Glomerular endothelial cell (primary cell): ENCODE results near the gene TRAM2. TPM values are rescaled to one million over a fixed set of nuclear protein-coding genes. Genes with fewer than 3 reads are reported as not detected.

Experiments used
- DNase-seq: peaks from one replicate; pipeline ENCODE4 v3.0.0-alpha.2; 2011; ENCODE audit warnings: low read depth, low spot score; ENCODE audit errors: extremely low read depth
- total RNA-seq: library from RNA; depleted of rRNA; stranded (reverse); fragments of >200 nt; gene quantifications from 2 replicates; pipeline ENCODE4 v1.2.3, GENCODE V29; 2015

Gene TRAM2
- total RNA-seq, 1 donor from 2014 or later, result 99.0 TPM

DNA sequence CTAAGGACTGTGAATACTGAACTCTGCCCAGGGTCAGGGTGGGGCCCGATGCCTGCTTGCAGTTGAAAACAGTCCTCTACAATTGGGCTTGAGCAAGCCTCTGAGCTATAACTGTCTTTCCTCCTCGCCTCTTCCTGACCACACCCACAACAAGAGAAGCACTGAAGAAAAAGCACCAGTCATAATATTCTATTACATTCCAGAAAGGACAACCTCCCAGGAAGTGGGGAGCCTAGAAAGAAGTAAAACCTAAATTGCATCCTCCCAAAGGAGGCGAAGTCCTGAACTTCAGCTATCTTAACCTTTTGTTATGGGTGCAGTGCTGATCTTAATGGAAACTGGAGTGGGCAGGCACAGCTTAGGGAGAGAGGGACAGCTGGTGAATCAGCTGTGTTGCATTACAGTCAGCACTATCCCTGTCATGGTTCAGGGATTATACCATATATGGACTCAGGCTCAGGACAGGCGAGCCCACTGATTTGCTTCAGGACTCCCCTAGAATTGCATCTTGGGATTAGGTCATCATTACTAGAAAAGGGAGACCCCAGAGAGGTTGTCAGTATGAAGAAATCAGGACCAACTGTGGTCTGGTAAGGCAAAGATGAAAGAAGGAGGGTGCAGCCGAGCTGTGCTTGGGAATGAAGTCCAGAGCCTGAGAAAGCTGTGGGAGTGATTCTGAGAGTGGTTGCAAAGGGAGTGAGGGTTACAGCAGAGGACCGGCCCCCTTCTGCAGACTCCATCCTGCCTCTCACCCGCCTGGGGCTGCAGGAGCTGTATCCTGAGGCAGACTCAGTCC is 18.3 kb upstream of the TRAM2 start:
- no peak for DNase-seq

DNA sequence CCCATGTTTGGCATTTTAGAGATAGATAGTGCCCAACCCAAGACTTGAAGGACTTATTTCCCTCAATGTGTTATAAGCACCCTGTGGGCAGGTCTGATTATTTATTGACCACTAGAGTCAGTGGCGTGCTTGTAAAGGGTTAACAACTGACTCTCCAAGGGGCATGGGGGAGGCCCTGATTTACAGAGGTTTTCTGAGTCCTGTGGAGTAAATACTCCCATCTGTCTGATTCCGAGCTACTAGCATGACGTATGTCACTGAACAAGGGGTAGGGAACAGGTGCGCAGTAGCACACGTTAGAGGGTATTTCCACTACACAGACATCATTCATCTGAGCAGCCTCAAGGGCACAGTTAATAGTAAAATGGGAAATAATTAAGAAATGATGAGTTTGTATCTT is 17.4 kb upstream of the TRAM2 start:
- DNase-seq, result no peak

DNA sequence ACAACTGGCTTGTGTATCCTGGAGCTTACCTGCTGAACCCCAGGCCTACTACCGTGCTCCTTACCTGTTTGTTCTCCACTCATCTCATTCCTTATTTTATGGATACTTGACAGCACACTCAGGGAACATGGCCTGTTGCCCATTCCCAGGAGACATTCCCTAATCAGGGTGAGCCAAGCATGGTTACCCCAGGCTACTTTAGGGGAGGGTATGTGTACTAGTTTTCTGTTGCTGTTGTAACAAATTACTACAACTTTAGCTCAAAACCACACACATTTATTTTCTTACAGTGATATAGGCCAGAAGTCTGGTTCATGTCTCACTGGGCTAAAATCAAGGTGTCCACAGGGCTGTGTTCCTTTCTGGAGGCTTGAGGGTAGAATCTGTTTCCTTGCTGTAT is 15.0 kb upstream of the TRAM2 start:
- DNase-seq, result no peak

DNA sequence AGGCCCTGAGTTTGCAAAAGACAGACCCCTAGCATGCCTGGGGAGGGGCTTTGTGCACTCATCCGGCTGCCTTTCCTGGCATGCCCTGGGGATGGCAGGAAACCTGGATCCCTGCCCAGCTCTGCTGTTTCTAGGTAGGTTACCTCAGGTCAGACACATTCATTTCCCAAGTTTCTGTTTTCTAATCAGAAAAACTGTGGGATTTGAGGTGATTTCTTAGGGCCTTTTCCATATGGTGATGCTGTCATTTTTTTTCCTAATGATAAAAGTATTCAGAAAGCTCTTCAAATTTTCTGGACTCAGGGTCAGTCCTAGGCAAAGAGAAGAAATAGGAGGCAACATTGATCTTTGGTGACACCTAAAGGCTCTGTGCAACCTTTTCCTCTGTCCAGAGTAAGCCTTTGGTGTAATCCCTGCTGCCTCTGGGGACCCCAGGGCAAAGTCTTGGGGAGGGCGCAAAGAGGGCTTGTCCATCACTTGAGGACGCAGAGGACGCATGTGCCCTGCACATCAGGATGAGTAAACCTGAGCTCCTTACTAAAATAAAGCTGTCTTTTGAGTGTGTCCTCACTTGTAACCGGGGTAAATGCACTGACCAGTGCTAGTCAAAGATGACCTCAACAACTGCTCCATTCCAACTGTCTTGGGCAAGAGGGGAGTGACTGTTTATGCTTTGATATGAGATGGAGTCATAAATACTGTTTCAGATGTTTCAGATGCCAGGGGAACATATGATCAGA is 13.5 kb upstream of the TRAM2 start:
- DNase-seq, result no peak

DNA sequence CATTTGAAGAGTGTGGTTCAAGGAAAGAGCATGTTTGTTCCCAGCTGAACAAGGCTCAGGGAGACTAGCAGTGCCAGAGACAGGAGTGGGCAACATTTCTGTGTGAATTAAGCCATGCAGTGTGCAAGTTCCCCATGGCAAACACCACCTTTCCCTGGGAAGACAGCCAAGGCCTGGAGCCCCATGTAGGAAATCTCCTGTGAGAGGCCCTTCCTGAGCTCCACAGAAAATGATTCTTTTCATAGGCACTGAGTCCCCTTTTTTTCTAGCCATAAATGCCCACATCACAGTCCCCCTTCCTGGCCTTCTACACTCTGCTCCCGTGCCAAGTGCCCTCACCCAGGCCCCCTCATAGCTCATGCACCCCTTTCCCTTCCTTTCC is 11.8 kb upstream of the TRAM2 start:
- DNase-seq, result no peak

DNA sequence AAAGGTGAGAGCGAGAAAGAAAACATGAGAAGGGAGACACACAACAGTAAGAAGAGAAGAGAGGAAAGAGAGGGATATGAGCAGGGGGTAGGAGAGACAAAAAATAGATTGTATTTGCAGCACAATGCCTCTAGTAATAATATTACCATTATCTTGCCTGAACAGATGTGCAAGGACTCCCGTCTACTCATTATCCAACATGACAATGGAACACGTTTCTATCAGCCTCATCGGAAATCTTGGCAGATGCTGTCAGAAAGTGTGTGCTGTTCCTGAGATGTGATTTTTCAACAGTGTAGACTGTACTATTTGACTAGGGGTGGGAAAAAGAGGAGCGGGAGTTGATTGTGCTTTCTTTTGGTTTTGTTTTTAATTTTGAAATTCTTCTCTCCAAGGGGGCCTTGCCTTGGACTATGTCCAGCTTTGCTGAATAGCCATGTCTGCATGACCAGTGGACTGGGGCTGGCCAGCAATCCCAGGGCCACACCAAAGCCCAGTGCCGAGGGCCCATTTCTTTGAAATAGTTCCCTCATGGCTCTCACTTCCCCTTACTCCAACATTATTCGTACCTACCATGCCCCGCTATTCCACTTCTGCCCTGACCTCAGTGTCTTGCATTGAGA is 11.3 kb upstream of the TRAM2 start:
- DNase-seq, result no peak

DNA sequence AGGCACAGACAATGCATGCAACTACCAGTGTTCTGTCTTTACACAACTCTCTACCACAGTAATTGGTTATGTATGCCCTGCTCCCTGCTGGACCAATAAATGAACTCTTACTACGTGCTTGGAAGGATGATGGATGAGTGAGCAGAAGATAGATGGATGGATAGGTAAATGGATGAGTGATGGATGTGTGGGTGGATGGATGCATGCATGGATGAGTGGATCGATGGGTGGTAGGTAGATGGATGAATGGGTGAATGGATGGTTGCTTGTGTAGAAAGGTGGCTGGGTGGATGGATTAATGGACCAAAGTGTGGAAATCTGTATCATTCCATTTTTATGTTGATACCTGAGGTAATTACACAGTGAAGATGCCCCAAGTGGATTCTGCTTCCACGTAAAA is 10.1 kb upstream of the TRAM2 start:
- no peak for DNase-seq

DNA sequence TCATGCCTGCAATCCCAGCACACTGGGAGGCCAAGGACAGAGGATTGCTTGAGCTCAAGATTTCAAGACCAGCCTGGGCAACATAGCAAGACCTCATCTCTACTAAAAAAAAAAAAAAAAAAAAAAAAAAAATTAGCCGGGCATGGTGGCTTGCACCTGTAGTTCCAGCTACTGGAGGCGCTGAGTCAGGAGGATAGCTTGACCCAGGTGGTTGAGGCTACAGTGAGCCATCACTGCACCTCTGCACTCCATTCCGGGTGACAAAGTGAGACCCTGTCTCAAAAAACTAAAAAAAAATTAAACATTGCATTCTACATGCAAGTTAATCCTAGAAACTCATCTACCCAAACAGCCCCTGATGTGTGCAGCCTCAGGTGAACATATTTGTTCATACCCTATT is 7.3 kb upstream of the TRAM2 start:
- no peak for DNase-seq

DNA sequence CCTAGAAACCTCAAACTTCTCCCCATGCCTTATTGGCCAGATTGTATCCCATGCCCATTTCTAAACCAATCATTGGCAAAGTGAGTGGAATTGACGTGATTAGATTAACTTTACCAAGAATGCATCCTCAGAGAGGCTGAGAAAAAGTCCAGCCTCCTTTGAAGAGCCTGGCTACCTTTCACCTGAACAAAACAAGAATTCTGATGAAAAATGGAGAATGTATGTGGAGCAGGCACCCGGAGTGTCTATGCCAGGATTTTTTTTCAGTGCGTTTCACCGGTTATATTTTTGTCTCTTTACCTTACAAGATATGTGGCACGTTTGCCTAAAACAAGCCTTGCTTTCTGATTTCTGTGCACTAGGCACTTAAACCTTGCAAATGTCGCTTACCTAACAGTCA is 6.1 kb upstream of the TRAM2 start:
- DNase-seq, result no peak

DNA sequence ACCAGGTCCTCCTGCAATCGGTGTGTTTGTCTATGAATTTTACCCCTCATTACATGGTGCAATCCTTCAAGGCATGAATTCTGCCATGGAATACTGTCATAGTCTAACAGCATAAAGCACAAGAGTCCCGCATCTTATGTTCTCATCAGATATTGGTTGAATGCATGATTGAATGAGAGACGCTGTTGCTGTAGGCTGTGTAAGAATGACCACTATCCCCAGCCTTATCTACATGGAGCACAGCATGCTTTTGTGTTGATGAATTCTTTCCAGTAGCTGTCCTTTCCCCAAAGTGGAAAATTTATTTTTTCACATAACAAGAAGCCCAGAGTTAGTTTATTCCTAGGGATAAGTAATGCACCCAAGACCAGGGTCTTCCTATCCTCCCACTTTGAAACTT is 5.6 kb upstream of the TRAM2 start:
- DNase-seq, result no peak

DNA sequence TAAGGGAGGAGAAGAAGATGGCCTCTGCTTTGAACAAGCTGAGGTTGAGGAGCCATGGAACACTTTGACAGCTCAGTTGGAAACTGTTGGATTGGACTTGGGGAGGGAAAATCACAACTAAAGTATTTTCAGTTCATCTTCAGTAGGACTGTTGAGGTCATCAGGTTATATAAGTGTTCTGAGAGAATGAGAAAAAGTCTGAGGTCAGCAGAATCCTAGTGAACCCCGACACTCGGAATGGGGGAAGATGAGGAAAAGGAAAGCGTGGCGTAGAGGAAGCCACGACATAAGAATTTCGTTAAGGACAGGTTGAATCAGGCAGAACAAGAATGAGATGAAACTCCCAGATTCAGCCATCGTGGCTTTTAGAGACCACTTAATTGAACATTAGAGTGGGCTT is 4.0 kb upstream of the TRAM2 start:
- no peak for DNase-seq

DNA sequence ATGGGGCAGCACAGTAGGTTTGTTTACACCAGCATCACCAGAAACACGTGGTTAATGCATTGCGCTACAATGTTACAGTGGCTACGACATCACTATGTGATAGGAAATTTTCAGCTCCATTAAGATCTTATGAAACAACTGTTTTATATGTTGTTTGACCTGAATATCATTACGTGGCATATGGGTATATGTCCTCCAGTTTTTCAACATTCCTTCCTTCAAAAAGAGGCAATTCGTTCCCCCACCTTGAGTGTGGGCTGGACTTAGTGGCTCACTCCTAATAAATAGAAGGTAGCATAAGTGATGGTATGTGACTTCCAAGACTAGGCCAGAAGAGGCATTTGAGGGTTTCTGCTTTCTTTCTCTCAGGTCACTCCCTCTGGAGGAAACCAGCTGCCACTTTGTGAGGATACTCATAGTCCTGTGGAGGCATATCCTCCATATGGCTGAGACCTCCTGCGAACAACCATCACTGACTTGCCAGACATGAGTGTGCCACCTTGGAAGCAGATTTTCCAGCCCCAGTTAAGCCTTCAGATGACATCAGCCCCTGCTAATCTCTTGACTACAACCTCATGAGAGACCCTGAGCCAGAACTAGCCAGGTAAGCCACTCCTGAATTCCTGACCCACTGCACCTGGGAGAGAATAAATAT is 2.3 kb upstream of the TRAM2 start:
- no peak for DNase-seq

DNA sequence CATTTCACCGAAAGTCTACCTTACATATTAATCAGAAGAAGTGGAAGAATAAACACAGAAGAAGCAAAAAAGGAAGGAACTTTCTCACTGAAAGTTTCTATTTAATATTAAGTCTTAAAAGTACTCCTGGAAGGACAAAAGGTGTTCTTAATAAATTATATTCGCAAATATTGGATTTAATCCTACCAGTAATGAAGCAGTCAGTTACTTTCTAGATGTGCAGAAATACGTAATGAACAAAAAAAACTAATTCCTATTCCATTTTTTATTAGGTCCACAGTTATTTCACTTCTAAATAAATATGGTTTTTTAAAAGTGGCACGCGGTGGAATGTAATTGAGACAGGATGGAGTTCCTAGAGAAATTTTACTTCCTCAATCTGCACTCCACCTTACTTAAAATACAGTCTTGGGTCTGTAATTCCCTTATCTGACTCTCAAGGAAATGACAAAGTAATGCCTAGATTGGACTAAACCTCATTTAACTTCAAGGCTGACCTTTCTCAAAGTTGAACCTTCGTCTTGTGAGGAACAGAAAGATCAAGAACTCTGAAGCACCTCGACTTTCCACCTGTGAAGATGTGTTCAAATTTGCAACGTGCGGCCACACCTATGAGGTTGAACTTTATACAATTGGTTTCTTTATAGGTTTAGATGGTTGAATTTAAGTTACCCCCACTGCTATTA is 1.1 kb upstream of the TRAM2 start:
- DNase-seq, result no peak

DNA sequence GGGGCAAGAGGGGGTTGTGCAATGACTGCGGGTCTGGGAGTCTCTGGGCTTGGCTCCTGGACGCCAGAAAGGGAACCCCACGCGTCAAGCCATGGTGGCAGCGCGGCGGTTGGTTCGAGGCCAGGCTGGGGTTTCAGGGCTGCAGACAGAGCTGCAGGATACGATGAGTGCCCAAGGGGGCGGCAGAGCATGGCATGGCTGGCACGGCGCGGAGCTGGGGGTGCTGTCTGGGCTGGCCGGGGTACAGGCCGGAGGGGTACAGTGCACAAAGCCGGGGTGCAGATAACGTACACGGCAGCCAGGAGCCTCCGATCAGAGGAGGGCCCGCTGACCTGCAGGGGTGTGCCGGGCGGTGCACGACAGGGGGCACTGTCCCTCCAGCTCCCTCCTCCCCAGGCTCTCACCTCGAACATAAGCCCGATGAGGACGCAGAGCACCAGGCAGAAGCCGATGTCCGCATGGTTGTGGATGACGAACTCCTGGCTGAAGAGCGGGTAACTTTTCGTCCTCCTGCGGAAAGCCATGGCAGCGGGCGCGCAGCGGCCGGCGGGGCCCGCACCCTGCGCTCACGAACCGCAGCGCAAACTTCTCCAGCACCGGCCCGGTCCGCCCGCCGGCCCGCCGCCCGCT is 353 bp downstream of the TRAM2 start:
- DNase-seq, result no peak

DNA sequence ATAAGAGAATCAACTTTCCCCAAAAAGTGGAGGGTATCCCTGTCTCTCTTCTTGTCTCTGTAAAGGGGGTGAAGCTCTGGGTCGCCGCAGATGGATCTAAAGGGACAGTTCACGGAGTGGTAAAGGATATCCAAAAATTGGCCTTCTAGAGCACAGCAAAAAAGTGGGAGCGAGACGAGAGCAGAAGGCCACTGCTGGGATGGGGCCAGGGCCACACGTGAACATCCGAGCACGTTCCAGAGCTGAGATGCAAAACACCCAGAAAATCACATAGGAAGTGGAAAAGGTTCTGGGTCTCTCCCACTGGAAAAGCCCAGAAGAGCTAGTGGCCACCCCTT is 837 bp downstream of the TRAM2 start:
- no peak for DNase-seq

DNA sequence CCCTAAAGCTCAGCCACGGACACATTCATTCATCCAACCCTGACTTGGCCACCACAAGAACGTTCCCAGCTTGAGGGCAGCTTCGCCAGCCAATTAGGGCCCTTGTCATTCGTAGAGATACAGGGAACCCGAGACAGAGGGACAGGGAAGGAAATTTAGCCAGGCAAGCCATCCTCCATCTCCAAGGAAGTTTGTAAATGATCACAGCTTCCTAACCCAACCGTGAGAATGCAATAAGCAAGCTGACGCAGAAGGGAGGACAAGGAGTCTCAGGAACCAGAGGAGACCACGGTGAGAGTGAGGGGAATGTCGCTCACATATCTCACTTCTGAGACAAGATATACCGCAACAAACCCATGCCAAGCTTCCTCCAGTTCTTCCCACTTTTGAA is 1.4 kb downstream of the TRAM2 start:
- DNase-seq, result no peak

DNA sequence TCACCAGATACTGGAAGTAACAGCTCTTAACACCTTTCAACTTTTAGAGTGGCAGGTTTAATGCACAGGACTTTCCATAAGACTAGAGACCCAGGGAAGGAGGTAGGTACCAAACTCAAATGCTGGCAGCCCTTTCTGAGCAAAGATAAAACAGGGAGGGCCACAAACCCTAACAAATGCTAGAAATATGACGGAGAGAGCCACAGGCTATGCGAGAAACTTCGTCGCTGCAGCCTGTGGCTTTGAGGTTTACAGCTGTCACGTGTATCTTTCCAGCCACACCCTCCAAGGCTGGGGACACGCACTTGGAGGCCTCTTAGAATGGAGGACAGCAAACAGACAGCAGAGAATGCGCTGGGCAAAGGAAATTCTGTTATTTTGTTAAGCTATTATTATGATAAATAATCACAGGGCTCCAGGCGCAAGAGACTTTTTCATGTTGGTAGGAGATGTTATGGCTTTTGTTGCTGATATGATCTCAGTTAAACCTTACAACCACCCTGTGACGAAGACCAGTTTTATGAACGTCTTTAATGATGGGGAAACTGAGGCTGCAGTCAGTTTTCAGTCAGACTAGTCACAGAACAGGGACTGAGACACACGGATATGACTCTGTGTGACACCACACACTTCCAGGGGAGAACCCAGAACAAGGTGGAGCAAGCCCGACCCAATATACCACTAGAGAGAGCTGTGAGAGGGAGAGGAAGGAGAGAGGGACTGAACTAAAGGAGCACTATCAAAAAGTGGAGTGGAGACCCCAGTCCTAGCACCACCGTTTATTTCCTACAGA is 2.0 kb downstream of the TRAM2 start:
- no peak for DNase-seq

DNA sequence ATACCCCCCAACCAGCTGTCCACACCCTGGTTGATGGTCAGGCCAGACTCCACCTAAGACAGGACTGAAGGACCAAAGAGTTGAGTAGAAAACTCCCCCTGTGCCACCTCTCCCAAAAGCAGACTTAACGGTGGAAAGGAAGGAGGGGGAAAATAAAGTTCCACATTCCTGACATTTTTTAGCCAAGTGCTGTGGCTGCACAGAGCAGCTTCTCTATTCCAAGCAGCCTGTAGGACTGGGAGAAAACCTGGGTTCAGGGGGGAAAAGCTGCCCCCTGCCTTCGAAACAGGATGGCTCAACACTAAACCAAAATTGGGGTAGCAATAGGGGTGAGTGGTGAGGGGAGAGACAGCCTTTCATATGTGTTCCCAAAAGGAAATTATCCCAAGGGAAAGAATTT is 3.6 kb downstream of the TRAM2 start:
- DNase-seq, result no peak

DNA sequence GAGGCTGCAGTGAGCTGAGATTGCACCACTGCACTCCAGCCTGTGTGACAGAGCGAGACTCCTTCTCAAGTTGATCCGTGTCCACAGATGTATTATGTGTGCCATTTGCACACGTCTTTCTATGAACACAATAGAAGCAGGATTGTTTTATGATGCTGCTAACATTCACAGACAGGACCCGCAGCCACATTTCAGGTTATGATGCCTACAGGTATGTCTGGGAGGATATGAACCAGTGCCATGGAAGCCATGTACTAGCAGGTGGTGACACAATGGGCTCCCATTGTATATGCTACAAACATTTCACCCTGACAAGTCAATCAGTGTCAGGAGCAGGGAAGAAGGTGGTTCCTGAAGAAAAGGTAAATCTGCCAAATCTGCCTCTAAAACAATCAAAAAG is 4.3 kb downstream of the TRAM2 start:
- DNase-seq, result no peak
